Pulmonary artery endothelial cell (primary cell): Measurements from ENCODE around the gene USH2A. TPM values are rescaled to one million over a fixed set of nuclear protein-coding genes. Genes with fewer than 3 reads are reported as not detected.
"Not testable (repeated sequence)": the region's sequence is repeated elsewhere in the genome, so short reads cannot be mapped to it uniquely, and the experiment has no call there.

Experiments
- DNase-seq: peaks from one replicate; pipeline ENCODE4 v3.0.0-alpha.2; 2011; ENCODE audit warnings: low read depth, low spot score
- total RNA-seq: library from RNA; depleted of rRNA; stranded (reverse); fragments of >200 nt; gene quantifications from 2 replicates; pipeline ENCODE4 v1.2.3, GENCODE V29; 2014

Gene USH2A
- total RNA-seq, 1 donor from 2014 or later = not detected

- DNase-seq = no peak
Measured at GRCh38 chr1:216389774-216390173, 33.5 kb downstream of the USH2A start.

- no peak for DNase-seq
Measured at GRCh38 chr1:216388558-216388957, 34.7 kb downstream of the USH2A start.

GRCh38 chr1:216387782-216388181 lies 35.5 kb downstream of the USH2A start:
- no peak for DNase-seq

DNA sequence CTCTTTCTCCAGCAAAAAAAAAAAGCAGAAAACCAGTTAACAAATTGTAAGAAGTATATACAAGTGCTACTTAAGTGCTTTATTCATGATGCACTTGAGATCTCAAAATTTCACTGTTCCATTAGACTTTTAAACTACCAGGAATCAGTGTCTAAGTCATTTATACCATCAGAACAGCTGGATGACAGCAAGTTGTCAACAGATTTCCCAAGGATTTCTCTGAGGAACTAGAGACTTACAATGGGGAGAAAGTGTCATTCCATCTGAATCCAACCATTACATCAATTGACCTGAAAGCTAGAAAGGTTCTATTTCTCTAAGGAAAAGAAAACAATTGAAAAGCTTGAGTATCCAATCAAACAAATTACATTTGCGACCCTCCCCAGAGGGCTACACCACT lies 43.8 kb downstream of the USH2A start:
- DNase-seq = no peak

DNA sequence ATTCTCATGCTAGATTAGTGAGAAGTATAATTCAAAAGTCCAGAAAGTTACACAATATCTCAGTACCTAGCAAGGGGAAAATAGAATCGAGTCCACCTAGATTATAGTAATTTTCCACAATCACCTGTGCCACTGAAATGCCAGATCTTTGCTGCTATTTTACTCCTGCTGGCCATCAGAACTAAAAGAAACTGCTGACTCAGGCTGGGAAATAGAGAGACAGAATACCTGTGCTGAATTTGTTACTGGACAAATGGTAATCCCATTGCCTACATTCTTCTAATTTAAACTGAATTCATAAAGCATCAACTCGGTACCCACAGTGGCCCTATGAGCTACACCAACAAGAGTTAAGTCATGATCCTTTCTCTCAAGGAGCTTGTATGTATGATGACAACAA lies 55.0 kb downstream of the USH2A start:
- no peak for DNase-seq

DNA sequence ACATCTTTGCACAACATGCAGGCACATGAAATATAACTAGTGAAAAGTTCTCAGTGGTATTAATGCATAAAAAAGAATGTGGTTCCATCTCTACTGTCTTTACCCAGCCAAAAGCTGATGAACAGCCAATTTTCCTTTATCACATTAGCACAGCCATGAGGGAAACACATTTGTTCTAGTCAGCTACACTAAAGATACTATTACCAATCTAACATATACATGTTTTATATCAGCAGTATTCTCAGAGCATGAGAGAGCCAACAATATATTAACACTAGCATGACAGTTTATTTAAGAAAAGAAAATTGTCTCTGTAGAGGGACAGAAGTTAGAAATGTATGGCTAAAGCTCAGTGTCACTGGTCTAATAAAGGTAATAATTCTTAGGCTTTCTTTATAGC lies 56.3 kb downstream of the USH2A start:
- no peak for DNase-seq

GRCh38 chr1:216356945-216357344 lies 66.3 kb downstream of the USH2A start:
- DNase-seq = no peak

DNA sequence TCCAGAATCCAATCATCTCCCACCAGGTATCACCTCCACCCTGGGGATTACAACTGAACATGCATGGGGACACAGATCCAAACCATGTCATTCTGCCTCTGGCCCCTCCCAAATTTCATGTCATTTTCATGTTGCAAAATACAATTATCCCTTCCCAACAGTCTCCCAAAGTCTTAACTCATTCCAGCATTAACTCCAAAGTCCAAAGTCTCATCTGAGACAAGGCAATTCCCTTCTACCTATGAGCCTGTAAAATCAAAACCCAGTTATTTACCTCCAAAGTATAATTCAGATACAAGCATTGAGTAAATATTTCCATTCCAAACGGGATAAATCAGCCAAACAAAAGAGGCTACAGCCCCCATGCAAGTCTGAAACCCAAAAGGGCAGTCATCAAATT lies 73.1 kb downstream of the USH2A start:
- no peak for DNase-seq

DNA sequence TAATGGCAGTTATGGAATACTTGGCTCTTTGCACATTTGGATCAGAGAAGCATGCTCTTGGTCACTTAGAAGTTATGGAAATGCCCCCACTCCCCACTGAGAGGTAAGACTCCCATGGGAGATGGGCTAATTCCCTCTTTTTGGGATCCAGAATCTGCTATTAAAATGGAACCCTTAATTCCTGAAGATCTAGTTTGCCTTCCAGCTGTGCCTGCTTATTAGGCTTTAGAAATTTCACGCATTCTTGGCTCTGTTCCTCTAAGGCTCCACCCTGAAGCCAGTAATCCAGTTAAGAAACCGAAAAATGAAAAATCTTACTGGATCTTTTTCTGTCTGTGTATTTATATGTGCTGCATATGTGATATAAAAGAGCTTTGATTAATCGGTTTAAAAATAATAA lies 76.7 kb downstream of the USH2A start:
- no peak for DNase-seq

GRCh38 chr1:216340542-216340941 lies 82.7 kb downstream of the USH2A start:
- DNase-seq = not testable (repeated sequence)

- no peak for DNase-seq
Measured at GRCh38 chr1:216332462-216332861, 90.8 kb downstream of the USH2A start.

DNA sequence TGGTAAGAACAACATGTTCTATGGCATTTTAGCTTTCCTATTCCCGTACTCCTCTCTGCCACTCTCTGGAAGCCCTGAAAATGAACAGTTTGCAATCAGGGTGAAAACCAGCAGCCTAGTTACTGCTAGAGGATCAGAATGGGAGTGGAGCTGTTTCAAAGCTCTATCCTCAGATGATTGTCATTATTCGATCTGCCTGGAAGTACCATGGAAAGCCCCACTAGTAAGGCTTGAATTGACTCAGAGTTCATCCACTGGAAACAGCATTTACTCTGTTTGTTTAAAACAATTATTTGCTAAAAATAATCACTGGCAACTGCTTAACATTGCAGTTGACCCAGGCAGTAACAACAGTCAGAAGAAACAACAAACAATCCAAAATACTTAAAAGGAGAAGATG lies 91.2 kb downstream of the USH2A start:
- DNase-seq = no peak

GRCh38 chr1:216331211-216331610 lies 92.0 kb downstream of the USH2A start:
- DNase-seq = no peak

DNA sequence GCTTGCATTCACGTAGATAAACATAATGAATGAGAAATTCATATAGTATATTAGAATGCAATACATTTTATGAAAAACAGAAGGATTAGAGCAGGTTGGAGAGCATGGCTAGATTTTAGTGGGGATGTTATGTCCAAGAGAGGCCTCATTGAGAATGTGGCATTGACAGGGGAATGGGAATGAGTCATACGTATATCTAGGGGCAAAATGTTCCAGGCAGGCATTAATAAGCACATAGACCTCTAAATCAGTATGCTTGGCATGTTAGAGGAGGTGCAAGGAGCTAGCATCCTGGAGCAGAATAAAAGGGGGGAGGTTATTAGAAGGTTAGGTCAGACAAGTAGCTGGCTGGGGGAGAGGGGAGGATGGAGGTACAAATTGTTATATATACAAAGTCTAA lies 93.0 kb downstream of the USH2A start:
- no peak for DNase-seq

DNA sequence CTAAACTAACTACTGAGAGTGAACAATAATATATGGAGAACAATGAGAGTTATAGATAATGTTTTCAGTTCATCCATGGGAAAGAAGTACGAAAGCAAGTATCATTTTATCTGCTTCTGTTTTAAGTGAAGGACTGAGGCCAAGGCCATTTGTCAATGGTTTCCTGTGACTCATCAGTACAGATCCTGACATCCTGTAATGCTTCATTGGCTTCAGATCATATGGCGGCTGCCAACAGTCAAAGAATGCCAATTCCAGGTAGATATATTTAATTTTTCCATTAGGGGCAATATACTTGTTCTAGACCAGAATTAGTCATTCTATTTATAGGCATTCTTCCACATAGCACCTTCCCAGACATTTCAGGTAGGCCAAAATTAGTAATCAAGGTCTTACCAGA lies 97.3 kb downstream of the USH2A start:
- no peak for DNase-seq

- no peak for DNase-seq
Measured at GRCh38 chr1:216325336-216325735, 97.9 kb downstream of the USH2A start.

DNA sequence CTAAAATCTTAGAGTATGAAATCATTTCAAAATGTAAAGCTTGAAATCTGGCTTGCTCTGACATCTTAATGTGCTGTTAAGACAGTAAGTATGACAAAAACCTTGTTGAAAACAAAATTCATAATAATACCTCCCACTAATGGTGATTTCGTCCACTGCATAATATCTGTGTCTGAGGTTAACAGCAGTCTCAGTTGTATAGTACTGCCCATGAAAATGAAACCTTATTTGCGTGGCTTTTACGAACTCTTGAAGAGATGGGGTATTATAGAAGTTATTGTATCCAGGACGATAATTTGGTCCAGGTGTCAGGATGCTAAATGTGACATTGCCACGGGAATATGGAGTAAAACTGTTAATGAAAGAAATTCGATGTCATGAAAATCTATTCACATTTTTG lies 99.9 kb downstream of the USH2A start:
- DNase-seq = no peak

GRCh38 chr1:216314379-216315095 lies 108.7 kb downstream of the USH2A start:
- no peak for DNase-seq

DNA sequence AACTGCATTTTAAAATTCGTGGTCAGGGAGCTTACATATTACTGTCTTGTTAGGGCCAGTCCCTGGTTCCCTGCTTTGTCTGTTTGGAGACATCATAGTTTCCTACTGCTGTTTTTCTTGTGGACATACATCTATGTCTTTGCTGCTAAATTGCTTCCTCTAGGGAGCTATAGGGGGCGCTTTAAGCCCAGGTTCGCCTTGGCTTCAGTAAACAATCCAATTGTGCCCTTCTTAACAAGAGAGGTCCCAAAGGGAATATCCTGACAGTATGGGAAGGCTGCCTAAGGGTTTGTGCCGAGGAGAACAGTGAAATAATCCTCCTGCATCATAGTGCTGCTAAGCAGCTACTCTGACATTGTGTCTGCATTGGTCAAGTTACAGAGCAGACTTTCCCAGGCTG lies 112.5 kb downstream of the USH2A start:
- DNase-seq = no peak

GRCh38 chr1:216306830-216307229 lies 116.4 kb downstream of the USH2A start:
- no peak for DNase-seq

GRCh38 chr1:216303690-216304089 lies 119.6 kb downstream of the USH2A start:
- DNase-seq = no peak

DNA sequence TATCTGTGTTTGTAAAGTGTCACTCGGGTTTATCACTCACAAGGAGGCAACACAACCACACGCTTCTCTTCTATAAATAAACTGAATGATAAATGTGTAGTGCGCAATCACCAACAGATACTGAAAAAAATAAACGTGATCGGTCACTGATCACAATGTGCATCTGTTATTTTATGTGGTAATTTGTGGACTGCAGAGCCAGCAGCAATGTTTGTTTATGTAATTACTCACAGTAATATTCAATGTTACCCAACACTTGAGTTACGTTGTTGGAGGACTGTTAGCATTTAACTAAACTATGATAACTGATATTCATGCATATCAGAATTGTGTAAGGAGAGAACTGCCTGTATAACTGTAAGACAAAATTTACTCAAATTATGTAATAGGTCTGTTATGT lies 129.6 kb downstream of the USH2A start:
- no peak for DNase-seq

DNA sequence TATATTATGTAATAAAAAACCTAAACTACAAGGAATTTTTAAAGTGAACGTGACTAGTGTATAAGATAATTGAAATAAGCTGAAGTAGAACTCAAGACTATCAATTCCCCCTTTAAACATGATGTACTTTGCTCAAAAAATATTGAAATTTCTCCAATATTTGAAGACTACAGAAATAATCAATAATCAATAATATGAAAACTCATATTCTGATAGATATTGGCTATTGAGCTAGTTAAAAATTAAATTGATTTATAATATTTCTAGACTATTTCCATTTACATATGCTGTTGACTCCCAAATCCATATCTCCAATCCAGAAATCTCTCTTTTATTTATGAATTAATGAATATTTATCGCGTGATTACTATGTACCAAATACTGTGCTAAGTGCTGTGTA lies 133.2 kb downstream of the USH2A start:
- no peak for DNase-seq

- DNase-seq = no peak
Measured at GRCh38 chr1:216285052-216285451, 138.2 kb downstream of the USH2A start.
